Measurements from ENCODE around the gene FANCC. TPM values are rescaled to one million over a fixed set of nuclear protein-coding genes. Genes with fewer than 3 reads are reported as not detected.

The FANCC gene
- total and polyA plus RNA-seq, 5 donors from 2014 or later, result 2.8 to 7.5 (median 5.4) TPM

DNA sequence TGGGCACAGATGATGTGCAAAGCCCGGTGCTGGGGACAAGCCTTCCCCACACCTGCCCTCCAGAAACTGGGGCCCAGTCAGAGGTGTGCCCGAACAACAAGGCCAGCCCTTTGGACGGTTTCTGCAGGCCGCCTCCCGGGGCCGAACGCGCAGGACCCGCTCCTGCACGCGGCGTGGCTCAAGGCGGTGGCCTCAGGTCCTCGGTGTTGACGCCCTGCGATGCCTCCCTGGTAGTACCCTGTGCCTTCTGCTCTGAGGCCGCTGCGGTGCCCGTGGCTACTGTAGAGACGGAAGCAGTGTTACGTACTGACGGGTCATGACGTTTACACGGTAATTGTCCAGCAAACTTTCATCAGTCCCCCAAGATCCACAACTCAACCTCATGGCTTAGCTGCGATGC, 33.5 kb upstream of the FANCC start:
- ATAC-seq (ENCODE audit: low read depth in 2 of 2), result no peak
- Mint-ChIP-seq H3K9me3 (no peaks in the 10 kb centered on the region), H3K4me3 (no peak overlapping the region), H3K27ac (peak overlapping the region in 1 of 3 donors; percentile 69), H3K4me1 (peaks cover 0 to 6% (median 2%) of the 10 kb centered on the region in 4 donors), H3K36me3 (no peaks in the 10 kb centered on the region), H3K27me3 (peaks cover 55% of the 10 kb centered on the region)
- H3K4me3 ChIP-seq (ENCODE audit: low read depth, low read length), result no peak overlapping the region
- peaks cover 6% of the 10 kb centered on the region for H3K4me1 ChIP-seq (ENCODE audit: control insufficient read depth, insufficient read depth, low read length, poor library complexity, severe bottlenecking)
- H3K27ac ChIP-seq (ENCODE audit: insufficient read depth, low read length, poor library complexity, severe bottlenecking), result no peak overlapping the region
- no peaks in the 10 kb centered on the region for H3K36me3 ChIP-seq (ENCODE audit: control insufficient read depth, insufficient read depth, low read length)
- DNase-seq, result no peak
- H3K9me3 ChIP-seq (ENCODE audit: control insufficient read depth in 2 of 2, low read length in 2 of 2), result no peaks in the 10 kb centered on the region
- H3K27me3 ChIP-seq (ENCODE audit: control insufficient read depth, insufficient read depth, low read length), result peaks cover 10% of the 10 kb centered on the region

DNA sequence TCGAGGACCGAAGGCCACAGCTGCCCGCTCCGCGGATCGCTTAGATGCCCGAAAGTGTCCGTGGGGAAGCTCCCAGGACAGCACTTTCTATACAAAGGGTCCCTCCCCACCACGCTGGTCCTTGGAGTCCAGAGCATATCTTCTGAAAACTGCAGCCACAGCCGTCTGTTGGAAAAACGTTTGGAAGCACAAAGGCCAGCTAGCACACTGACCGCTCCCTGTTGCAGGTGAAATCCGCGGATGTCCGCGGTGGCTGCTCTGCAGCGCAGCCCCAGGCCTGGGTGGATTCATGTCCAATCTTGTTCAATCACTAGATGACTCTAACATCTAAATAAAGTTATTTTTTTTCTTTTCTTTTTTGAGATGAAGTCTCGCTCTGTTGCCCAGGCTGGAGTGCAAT, 32.8 kb upstream of the FANCC start:
- ATAC-seq (ENCODE audit: low read depth in 2 of 2), result no peak
- Mint-ChIP-seq H3K4me3 (no peak overlapping the region), H3K9me3 (no peaks in the 10 kb centered on the region), H3K27ac (no peak overlapping the region), H3K36me3 (no peaks in the 10 kb centered on the region), H3K27me3 (peaks cover 49% of the 10 kb centered on the region), H3K4me1 (peaks cover 0 to 6% (median 2%) of the 10 kb centered on the region in 4 donors)
- Histone ChIP-seq H3K27ac (ENCODE audit: insufficient read depth, low read length, poor library complexity, severe bottlenecking) (no peak overlapping the region), H3K36me3 (ENCODE audit: control insufficient read depth, insufficient read depth, low read length) (no peaks in the 10 kb centered on the region), H3K4me1 (ENCODE audit: control insufficient read depth, insufficient read depth, low read length, poor library complexity, severe bottlenecking) (peaks cover 6% of the 10 kb centered on the region), H3K9me3 (ENCODE audit: control insufficient read depth in 2 of 2, low read length in 2 of 2) (no peaks in the 10 kb centered on the region), H3K27me3 (ENCODE audit: control insufficient read depth, insufficient read depth, low read length) (peaks cover 3% of the 10 kb centered on the region), H3K4me3 (ENCODE audit: low read depth, low read length) (no peak overlapping the region)
- DNase-seq, result no peak

DNA sequence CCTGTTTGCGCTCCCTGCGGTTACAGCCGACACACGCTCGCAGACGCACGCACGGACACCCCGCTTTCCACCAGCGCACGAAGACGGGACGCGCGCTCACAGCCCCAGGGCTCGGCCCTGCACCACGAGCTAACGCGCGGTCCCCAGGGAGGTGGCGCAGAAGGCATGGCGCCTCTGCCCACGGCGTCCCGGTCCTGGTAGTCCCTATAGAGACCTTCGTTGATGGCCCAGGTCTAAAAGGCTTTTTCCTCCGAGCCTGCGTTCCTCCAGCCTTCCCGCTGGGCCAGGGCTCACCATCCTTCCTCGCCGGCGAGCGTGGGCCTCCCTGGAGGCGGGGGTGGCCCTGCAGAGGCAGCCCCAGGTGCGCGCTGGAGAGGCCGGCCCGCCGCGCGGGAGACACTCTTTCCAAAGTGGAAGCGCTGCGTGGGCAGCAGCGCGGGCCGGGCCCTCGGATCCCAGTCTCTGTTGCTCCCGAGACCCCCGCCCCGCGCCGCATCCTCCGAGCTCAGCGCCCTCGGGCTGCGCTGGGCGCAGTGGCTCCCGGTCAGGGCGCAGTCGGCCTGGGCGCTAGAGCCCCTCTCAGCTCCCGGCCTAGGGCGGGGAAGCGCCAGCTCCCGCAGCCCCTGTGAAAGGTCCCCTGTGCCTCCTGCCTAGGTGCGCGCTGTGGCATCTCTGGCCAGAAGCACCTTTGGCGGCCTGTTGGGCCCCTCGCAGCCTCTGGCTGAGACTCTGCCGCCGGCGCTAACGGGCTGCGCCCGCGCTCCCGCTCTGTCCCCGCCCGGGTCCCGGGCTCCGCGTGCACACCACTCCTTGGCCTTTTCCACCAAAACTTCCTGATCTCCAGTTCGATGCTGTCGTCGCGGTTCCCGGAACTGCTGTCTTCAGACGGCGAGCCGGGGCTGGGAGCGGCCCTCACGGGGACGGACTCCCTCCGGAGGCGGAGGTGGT, 31.9 kb upstream of the FANCC start:
- Mint-ChIP-seq H3K4me1 (peaks cover 0 to 6% (median 2%) of the 10 kb centered on the region in 4 donors), H3K4me3 (peak overlapping the region in 1 of 4 donors; percentile 54), H3K9me3 (no peaks in the 10 kb centered on the region), H3K27ac (no peak overlapping the region), H3K27me3 (peaks cover 43% of the 10 kb centered on the region), H3K36me3 (no peaks in the 10 kb centered on the region)
- H3K27ac ChIP-seq (ENCODE audit: insufficient read depth, low read length, poor library complexity, severe bottlenecking), result no peak overlapping the region
- no peaks in the 10 kb centered on the region for H3K9me3 ChIP-seq (ENCODE audit: control insufficient read depth in 2 of 2, low read length in 2 of 2)
- H3K4me1 ChIP-seq (ENCODE audit: control insufficient read depth, insufficient read depth, low read length, poor library complexity, severe bottlenecking), result peaks cover 6% of the 10 kb centered on the region
- no peak overlapping the region for H3K4me3 ChIP-seq (ENCODE audit: low read depth, low read length)
- DNase-seq (peak in 1 of 3 donors; percentile 7), ATAC-seq (ENCODE audit: low read depth in 2 of 2) (no peak)
- H3K36me3 ChIP-seq (ENCODE audit: control insufficient read depth, insufficient read depth, low read length), result no peaks in the 10 kb centered on the region
- H3K27me3 ChIP-seq (ENCODE audit: control insufficient read depth, insufficient read depth, low read length), result peaks cover 3% of the 10 kb centered on the region

DNA sequence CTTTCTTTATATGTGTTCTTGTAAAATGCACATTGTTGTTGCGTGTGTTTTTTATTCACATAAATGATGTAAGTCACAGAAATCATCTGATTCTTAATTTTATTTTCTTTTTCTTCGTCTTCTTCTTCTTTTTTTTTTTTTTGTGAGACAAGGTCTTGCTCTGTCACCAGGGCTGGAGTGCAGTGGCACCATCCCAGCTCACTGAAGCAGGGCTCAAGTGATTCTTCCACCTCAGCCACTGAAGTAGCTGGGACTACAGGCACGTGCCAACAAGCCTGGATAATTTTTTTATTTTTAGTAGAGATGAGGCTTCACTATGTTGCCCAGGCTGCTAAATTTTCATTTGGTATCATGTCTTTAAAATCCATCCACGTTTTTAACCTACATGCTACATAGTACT, 28.5 kb upstream of the FANCC start:
- no peaks in the 10 kb centered on the region for H3K36me3 Mint-ChIP-seq
- no peak overlapping the region for H3K4me3 Mint-ChIP-seq
- Histone ChIP-seq H3K4me3 (ENCODE audit: low read depth, low read length) (no peak overlapping the region), H3K27me3 (ENCODE audit: control insufficient read depth, insufficient read depth, low read length) (no peaks in the 10 kb centered on the region), H3K9me3 (ENCODE audit: control insufficient read depth in 2 of 2, low read length in 2 of 2) (no peaks in the 10 kb centered on the region), H3K36me3 (ENCODE audit: control insufficient read depth, insufficient read depth, low read length) (no peaks in the 10 kb centered on the region), H3K27ac (ENCODE audit: insufficient read depth, low read length, poor library complexity, severe bottlenecking) (no peak overlapping the region), H3K4me1 (ENCODE audit: control insufficient read depth, insufficient read depth, low read length, poor library complexity, severe bottlenecking) (peaks cover 6% of the 10 kb centered on the region)
- H3K4me1 Mint-ChIP-seq, result peaks cover 0 to 16% (median 10%) of the 10 kb centered on the region in 4 donors
- ATAC-seq (ENCODE audit: low read depth in 2 of 2) (no peak), DNase-seq (no peak)
- H3K9me3 Mint-ChIP-seq, result no peaks in the 10 kb centered on the region
- H3K27ac Mint-ChIP-seq, result no peak overlapping the region
- peaks cover 36% of the 10 kb centered on the region for H3K27me3 Mint-ChIP-seq

DNA sequence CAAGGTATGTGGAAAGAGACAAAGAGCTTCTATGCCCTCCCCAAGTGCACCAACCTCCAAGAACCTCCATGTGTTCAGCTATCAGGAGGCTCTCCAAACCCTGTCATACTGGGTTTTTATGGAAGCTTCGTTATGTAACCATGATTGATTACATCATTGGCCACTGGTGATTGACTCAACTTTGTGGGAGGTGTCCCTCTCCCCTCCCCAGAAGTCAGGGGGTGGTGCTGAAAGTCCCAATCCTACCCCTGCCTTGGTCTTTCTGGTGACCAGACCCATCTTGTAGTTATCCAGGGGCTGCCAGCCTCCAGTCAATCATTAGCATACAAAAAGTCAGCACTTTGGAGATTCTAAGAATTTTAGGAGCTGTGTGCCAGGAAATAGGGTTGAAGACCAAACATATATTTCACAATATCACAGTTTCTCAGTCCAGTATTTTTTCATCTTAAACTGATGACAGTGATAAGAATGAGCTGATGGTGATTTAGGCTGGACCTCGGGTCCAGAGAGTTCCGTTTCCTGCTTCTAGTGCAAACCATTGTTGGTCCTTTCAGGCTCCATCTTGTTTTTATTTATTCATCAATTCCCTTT, 27.3 kb upstream of the FANCC start:
- Mint-ChIP-seq H3K36me3 (no peaks in the 10 kb centered on the region), H3K27ac (no peak overlapping the region), H3K4me3 (no peak overlapping the region), H3K9me3 (peaks cover 0 to 2% (median 0%) of the 10 kb centered on the region in 7 donors), H3K4me1 (peaks cover 0 to 16% (median 10%) of the 10 kb centered on the region in 4 donors), H3K27me3 (peaks cover 32% of the 10 kb centered on the region)
- no peak overlapping the region for H3K27ac ChIP-seq (ENCODE audit: insufficient read depth, low read length, poor library complexity, severe bottlenecking)
- no peak for ATAC-seq (ENCODE audit: low read depth in 2 of 2)
- H3K9me3 ChIP-seq (ENCODE audit: control insufficient read depth in 2 of 2, low read length in 2 of 2), result no peaks in the 10 kb centered on the region
- DNase-seq, result no peak
- H3K27me3 ChIP-seq (ENCODE audit: control insufficient read depth, insufficient read depth, low read length), result no peaks in the 10 kb centered on the region
- H3K36me3 ChIP-seq (ENCODE audit: control insufficient read depth, insufficient read depth, low read length), result no peaks in the 10 kb centered on the region
- peaks cover 5% of the 10 kb centered on the region for H3K4me1 ChIP-seq (ENCODE audit: control insufficient read depth, insufficient read depth, low read length, poor library complexity, severe bottlenecking)
- no peak overlapping the region for H3K4me3 ChIP-seq (ENCODE audit: low read depth, low read length)

DNA sequence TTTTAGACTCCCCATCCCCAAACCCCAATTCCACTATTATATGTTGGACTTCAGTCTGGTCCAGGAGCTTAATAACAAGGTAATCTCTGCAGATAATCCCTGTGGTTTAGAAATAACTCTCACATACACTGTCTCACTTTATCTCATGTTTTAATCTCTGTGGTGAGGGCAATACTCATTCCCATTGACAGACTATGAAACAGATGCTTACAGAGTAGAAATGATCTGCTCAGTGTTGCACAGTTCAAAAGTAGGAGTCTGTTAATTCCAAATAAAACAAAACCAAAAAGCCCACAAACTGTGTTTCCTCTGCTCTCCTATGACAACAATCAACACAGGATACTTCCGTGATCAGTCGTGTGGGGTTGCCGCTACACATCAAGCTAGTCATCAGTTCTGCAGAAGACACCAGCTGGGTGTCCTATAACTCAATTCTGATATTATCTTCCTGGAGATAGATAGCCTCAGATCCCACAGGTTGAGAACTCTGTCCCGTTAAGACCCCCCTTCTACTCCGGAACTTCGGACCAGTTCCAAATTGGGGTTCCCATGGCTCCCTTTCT, 26.3 kb upstream of the FANCC start:
- H3K4me3 Mint-ChIP-seq, result no peak overlapping the region
- H3K36me3 Mint-ChIP-seq, result no peaks in the 10 kb centered on the region
- peaks cover 0 to 2% (median 0%) of the 10 kb centered on the region in 7 donors for H3K9me3 Mint-ChIP-seq

GRCh38 chr9:95342571-95342970, 25.1 kb upstream of the FANCC start:
- no peak overlapping the region for H3K27ac ChIP-seq (ENCODE audit: insufficient read depth, low read length, poor library complexity, severe bottlenecking)
- no peaks in the 10 kb centered on the region for H3K36me3 ChIP-seq (ENCODE audit: control insufficient read depth, insufficient read depth, low read length)
- H3K4me1 ChIP-seq (ENCODE audit: control insufficient read depth, insufficient read depth, low read length, poor library complexity, severe bottlenecking), result no peaks in the 10 kb centered on the region
- no peak for ATAC-seq (ENCODE audit: low read depth in 2 of 2)
- Mint-ChIP-seq H3K4me3 (no peak overlapping the region), H3K4me1 (peaks cover 0 to 14% (median 8%) of the 10 kb centered on the region in 4 donors), H3K27me3 (peaks cover 19% of the 10 kb centered on the region), H3K27ac (no peak overlapping the region), H3K9me3 (peaks cover 0 to 3% (median 0%) of the 10 kb centered on the region in 7 donors), H3K36me3 (no peaks in the 10 kb centered on the region)
- no peak overlapping the region for H3K4me3 ChIP-seq (ENCODE audit: low read depth, low read length)
- no peak for DNase-seq
- H3K27me3 ChIP-seq (ENCODE audit: control insufficient read depth, insufficient read depth, low read length), result no peaks in the 10 kb centered on the region
- H3K9me3 ChIP-seq (ENCODE audit: control insufficient read depth in 2 of 2, low read length in 2 of 2), result no peaks in the 10 kb centered on the region

More for the DNA sequence above, 26.3 kb upstream of the FANCC start:
- H3K27me3 Mint-ChIP-seq, result peaks cover 30% of the 10 kb centered on the region
- ATAC-seq (ENCODE audit: low read depth in 2 of 2) (no peak), DNase-seq (no peak)
- peaks cover 0 to 16% (median 9%) of the 10 kb centered on the region in 4 donors for H3K4me1 Mint-ChIP-seq
- no peaks in the 10 kb centered on the region for H3K27me3 ChIP-seq (ENCODE audit: control insufficient read depth, insufficient read depth, low read length)
- H3K9me3 ChIP-seq (ENCODE audit: control insufficient read depth in 2 of 2, low read length in 2 of 2), result no peaks in the 10 kb centered on the region
- H3K4me1 ChIP-seq (ENCODE audit: control insufficient read depth, insufficient read depth, low read length, poor library complexity, severe bottlenecking), result no peaks in the 10 kb centered on the region
- no peak overlapping the region for H3K4me3 ChIP-seq (ENCODE audit: low read depth, low read length)
- H3K36me3 ChIP-seq (ENCODE audit: control insufficient read depth, insufficient read depth, low read length), result no peaks in the 10 kb centered on the region
- no peak overlapping the region for H3K27ac Mint-ChIP-seq
- no peak overlapping the region for H3K27ac ChIP-seq (ENCODE audit: insufficient read depth, low read length, poor library complexity, severe bottlenecking)

All from CD4-positive, CD25-positive, alpha-beta regulatory T cell (primary cell).